ENCODE data around the gene RAB14. TPM values are rescaled to one million over a fixed set of nuclear protein-coding genes. Genes with fewer than 3 reads are reported as not detected.
A peak's percentile ranks its signal among the peaks of the same experiment; 100 is the strongest.
"Not testable (repeated sequence)": the region's sequence is repeated elsewhere in the genome, so short reads cannot be mapped to it uniquely, and the experiment has no call there.

The RAB14 gene
- total and polyA plus RNA-seq, 2 donors from 2014 or later = 48.0 to 78.6 TPM

GRCh38 chr9:121133104-121133816 is 68.4 kb downstream of the RAB14 start:
- H3K36me3 ChIP-seq (ENCODE audit: control insufficient read depth in 2 of 3, insufficient read depth in 3 of 3, low read length in 3 of 3) = no peaks in the 10 kb centered on the region
- no peak overlapping the region for H3K9ac ChIP-seq (ENCODE audit: low read length in 3 of 3)
- no peaks in the 10 kb centered on the region for H3K27me3 ChIP-seq (ENCODE audit: control insufficient read depth, insufficient read depth, low read length)
- no peak for FAIRE-seq
- intact Hi-C loops (cut with DNase I) = no loop called here
- H3K4me3 ChIP-seq (ENCODE audit: low read length in 3 of 3) = no peak overlapping the region
- peak in 1 of 5 donors; percentile 79 for DNase-seq
- no peak overlapping the region for H3K27ac ChIP-seq (ENCODE audit: low read depth in 2 of 2, low read length in 2 of 2)
- no peak for TF ChIP-seq CTCF (IDR thresholded peaks at IDR 0.05; ENCODE audit: borderline replicate concordance, extremely low read depth, insufficient read depth)
- H3K4me1 ChIP-seq (ENCODE audit: control insufficient read depth in 2 of 3, insufficient read depth in 2 of 3, low read depth in 1 of 3, low read length in 3 of 3) = no peaks in the 10 kb centered on the region
- no peaks in the 10 kb centered on the region for H3K9me3 ChIP-seq (ENCODE audit: control insufficient read depth in 2 of 3, insufficient read depth in 1 of 3, low read length in 3 of 3)

GRCh38 chr9:121129384-121129783 is 72.3 kb downstream of the RAB14 start:
- H3K9ac ChIP-seq (ENCODE audit: low read length in 3 of 3); intact Hi-C loops (cut with DNase I); FAIRE-seq; H3K27ac ChIP-seq (ENCODE audit: low read depth in 2 of 2, low read length in 2 of 2); H3K4me1 ChIP-seq (ENCODE audit: control insufficient read depth in 2 of 3, insufficient read depth in 2 of 3, low read depth in 1 of 3, low read length in 3 of 3); H3K27me3 ChIP-seq (ENCODE audit: control insufficient read depth, insufficient read depth, low read length); H3K9me3 ChIP-seq (ENCODE audit: control insufficient read depth in 2 of 3, insufficient read depth in 1 of 3, low read length in 3 of 3); H3K36me3 ChIP-seq (ENCODE audit: control insufficient read depth in 2 of 3, insufficient read depth in 3 of 3, low read length in 3 of 3); DNase-seq; H3K4me3 ChIP-seq (ENCODE audit: low read length in 3 of 3): not testable (repeated sequence)

Other genes with a start within 250 kb of the RAB14 start
- 4.6 TPM for gene C5, start 151.6 kb downstream of the RAB14 start, total RNA-seq
- gene C5, start 151.6 kb downstream of the RAB14 start, polyA plus RNA-seq (ENCODE audit: insufficient read depth, low read depth, low replicate concordance) = 3.5 TPM
- 17.7 TPM for gene CNTRL, start 126.9 kb downstream of the RAB14 start, total RNA-seq
- 3.4 TPM for gene CNTRL, start 126.9 kb downstream of the RAB14 start, polyA plus RNA-seq (ENCODE audit: insufficient read depth, low read depth, low replicate concordance)
- gene GSN, start 66.3 kb upstream of the RAB14 start, total RNA-seq = 511 TPM
- gene GSN, start 66.3 kb upstream of the RAB14 start, polyA plus RNA-seq (ENCODE audit: insufficient read depth, low read depth, low replicate concordance) = 235 TPM
- 229 TPM for gene STOM, start 168.4 kb upstream of the RAB14 start, total RNA-seq
- gene STOM, start 168.4 kb upstream of the RAB14 start, polyA plus RNA-seq (ENCODE audit: insufficient read depth, low read depth, low replicate concordance) = 165 TPM

Data from kidney (tissue), 14 donors.